GM04503 (cell line): ENCODE data around the gene GHRHR.
A peak's percentile ranks its signal among the peaks of the same experiment; 100 is the strongest.

Experiments used
- DNase-seq: peaks from one replicate; pipeline ENCODE4 v3.0.0-alpha.2; 2012; ENCODE audit warnings: low read depth

The GHRHR gene

DNA sequence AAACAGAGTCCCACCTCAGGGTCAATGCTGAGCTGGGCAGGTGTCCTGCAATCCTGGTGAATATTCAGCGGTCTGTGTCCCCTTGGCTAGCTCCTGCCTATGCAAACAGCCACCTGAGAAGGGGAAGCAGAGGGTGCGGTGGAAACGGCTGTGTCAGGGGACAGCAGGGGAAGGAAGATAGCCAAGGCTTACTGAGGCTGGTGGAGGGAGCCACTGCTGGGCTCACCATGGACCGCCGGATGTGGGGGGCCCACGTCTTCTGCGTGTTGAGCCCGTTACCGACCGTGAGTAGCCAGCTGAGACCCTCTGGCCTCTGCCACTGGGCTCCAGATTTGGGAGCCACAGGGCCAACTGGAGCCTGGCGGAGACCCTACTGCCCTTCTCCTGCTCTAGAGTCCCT, at the start of gene GHRHR:
Gene GHRHR (plus strand): TSS at position 112 of the 400 bp plus-strand sequence. CDS start 116 bp downstream, at position 228.
- no peak for DNase-seq

DNA sequence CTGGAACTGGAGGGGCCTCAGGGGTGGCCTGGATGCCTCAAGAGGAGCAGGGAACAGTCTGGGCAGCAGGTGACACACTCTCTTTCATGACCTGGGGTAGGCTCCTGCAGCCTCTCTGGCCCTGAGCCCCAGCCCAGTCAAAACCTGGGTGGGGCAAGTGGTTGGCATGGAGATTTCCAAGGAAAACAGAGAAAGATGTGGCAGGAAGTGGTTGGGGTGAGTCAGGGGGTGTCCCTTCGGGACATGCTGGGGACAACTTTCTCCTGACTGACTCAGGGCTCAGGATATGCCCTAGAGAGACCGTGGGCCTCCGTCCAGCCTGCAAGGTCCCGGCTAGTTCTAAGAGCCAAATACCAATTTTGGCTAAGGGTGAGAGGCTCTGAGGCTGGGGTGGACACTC, 49.2 kb upstream of the GHRHR start:
- peak; percentile 61 for DNase-seq

DNA sequence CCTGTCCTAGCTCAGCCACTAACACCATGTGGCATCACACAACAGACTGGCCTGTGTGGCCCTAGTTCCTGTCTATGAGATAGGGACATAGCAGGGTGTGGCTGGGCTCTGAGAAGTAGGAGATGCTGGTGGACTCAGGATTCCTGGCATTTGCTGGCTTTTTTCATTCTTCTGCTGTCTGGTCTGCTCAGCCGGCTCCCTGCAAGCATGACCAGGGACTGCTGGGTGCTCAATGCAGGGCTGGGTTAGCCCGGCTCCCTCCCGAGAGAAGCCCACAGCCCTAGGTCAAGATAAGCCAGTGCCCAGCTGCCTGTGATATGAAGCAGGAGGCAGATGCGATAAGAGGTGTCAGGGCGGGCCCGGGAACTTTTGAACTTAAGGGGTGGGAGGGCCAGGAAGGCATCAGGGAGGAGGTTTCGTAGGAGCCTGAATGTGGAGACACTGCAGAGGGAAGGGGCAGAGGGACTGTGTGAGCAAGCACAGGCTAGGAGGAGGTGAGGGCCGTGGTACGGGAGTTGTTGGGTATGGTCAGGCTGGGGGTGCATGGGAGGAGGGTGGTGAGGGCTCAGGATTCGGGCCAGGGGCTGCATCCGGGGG, 48.6 kb upstream of the GHRHR start:
- no peak for DNase-seq

DNA sequence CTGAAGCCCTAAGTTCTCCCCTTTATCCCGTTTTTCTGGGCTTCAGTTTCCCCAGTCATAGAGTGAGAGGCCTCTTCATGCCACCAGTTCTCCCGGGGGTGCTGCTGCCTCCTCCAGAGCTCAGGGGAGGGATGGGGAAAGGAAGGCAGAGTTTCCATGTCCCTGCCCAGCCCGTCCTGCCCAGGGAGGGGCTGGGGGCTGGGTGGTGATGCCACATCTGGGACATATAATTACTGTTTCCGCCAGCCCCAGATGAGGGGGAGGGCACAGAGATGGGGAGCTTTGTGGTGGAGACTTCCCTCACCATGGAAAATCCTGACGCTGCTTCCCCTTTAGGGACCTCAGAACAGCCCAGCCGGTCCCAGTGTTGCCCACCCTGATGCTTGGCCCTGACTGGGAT, 48.0 kb upstream of the GHRHR start:
- DNase-seq: no peak

DNA sequence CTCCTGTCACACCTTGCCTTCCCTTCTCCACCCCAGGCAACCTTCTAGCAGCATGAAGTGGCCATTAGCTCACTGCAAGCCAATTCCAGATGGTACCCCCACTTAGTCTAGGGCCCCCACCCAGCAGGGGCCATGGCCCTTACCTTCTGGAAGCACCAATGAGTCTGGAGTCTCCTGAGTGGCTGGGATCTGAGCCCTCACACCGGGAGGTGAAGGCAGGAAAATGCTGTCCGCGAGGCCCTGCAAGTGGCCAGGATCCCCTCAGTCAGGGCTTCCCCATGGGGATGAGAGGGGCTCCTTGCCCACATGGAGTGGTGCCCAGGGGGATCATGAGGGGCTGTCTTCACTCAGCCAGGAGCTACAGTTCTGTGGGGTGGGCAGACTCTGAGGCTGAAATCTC, 47.5 kb upstream of the GHRHR start:
- no peak for DNase-seq

DNA sequence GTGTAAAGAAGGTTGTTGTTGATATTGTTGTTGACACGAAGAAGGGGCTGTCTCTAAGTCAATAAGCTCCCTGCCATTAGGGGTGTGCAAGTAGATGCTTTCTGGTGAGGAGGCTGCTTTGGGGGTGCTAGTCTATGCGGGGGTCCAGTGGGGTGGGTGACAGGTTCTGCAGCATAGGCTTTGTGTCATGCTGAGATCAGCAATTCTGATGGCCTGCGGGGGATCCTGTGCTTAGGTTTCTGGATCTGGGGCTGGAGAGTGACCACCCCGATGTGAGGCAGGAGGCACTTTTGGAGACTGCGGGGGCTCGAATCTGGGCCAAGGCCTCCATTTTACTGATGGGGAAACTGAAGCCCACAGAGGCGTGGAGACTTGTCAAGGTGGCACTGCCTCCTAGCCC, 47.0 kb upstream of the GHRHR start:
- no peak for DNase-seq

DNA sequence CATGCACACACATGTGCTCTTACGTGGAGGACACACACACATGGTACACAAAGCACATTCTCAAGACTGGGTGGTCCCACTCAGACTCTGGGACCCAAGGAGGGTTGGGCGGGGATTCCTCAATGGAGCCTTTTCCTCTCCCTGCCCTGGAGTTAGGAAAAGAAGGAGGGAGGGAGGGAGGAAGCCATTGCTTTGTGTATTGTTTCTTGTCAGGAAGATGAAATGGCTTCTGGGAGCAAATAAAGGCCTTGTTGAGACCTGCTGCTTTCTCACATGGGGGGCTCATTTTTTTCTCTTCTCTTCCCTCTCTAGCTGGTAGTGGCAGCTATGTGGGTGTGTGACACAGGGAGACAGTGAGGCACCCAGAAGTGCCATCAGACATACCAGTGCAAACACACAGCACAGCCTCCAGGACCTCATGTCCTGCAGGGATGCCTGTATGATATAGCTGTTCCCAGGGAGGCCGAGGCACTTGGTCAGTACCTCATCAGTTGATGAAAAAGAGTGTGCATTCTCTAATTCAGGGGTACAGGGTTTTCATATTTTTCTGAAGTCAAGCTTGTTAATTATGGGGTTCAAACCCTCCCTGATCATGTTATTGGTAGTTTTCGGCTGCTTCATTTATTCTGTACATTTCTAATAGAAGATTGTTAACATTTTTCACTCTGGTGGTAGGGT, 46.4 kb upstream of the GHRHR start:
- no peak for DNase-seq

DNA sequence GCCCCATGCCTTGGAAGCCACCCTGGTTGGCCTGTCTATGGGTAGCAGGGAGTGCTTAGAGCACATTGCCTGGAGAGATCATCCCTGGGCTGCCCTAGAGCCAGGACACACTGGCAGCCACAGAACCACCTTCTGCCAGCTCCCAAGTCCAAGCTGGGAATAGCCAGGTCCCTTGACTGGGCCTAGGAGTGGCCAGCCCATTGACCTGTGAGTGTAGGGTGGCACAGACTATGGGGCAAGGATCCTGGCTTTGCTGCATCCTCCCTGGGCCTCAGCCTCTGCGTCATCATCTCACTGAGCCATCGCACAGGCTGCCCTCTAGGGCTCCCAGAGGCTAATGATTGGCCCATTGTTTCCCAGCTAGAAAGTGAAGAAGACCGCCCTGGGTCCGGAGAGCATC, 45.1 kb upstream of the GHRHR start:
- DNase-seq: no peak

DNA sequence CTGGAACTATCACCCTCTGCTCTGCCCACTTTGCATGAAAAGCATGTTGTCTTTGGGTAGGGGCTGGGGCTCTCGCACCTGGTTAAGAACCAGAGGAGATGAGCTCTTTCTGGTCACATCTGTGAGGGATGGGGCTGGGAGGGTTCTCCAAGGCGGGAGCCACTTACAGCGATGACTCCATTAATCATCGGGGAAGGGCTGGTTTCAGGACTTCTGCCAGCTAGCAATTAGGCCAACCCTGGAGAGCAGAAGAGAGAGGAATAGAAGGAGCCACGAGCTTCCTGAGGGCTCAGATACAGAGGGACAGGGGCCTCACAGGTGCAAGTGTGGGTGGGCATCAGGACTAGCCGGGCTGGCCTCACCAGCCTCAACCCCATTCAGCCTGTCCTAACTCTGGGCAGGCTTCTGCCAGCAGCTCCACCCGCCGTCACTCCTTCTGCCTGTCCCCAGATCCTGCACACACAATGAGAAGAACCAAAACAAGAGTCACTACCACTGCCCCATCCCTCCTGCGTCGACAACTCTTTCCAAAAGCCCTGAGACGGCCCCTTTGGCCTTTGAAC, 43.7 kb upstream of the GHRHR start:
- no peak for DNase-seq

DNA sequence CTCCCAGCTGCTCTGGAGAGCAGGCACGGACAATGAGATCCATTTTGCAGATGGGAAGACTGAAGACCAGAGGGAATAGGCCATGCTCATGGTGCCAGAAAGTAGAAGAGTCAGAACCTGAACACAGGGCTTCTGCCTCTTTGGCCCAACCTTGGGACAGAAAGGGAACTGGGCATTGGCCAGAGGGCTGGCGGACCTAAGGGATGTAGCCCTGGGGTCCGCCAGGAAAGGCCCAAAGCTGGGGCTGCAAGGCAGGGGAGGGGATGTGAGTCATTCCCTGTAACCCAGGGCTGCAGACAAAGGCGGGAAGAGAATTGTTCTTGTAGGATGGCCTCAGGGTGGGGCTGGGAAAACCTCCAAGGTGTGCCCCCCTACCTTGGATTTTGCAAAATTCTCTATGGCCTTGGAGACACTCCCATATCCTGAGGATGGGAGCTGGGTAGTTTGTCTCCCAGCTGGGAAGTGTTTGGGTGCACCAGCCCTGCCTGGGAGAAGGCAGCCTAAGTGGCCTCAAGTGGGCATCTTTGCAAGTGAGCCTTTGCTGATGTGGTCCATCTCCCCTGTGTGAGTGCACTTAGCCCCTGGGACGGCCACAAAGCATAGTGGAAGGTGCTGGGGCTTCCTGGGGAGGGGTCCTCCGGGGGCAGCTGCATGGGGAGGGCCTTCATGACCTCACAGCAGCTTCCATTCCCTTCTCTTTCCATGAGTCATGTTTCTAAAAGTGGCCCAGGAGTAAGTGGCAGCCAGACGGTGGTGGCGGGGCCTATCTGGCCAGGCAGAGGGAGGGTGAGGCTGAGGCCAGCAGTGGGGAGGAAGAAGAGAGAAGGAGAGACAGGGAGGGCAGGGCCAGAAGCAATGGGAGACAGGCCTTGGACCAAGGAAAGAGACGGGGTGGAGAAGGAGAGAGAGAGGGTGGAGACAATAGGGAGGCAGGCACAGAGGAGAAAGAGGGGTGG, 42.9 kb upstream of the GHRHR start:
- DNase-seq: peak; percentile 33

DNA sequence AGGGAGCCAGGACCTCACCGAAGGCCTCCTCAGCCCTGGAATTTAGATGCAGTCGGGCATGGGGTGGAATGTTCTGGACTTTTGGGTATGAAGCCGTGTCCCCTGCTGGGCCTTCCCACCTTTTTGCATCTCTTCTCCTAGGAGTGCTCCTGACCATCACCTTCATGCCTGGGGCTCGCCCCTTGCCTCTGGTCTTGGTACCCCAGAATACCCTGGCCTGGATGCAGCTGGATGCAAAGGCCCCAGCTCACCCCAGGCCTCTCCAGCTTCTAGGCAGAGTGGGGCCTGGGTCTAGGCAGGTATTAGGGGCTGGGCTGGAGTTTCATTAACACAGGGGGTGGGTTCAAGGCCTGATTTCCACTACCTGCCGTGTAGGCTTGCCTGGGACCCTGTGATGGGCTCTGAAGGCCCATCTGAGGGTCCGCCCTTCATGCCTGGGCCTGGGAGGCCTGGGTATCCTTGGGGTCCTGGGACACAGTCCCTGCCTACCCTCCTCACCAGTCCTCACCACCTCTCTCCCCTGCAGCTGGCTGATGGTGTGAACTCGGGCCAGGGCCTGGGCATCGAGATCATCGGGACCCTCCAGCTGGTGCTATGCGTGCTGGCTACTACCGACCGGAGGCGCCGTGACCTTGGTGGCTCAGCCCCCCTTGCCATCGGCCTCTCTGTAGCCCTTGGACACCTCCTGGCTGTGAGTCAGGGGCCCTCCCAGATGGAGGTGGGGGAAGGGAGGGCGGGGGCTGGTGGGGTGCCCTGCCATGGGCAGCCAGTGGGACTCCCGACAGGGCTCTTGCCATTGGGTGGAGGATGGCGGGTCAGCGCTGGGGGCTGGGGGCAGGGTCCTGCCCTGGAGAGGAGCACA, 42.0 kb upstream of the GHRHR start:
- no peak for DNase-seq

DNA sequence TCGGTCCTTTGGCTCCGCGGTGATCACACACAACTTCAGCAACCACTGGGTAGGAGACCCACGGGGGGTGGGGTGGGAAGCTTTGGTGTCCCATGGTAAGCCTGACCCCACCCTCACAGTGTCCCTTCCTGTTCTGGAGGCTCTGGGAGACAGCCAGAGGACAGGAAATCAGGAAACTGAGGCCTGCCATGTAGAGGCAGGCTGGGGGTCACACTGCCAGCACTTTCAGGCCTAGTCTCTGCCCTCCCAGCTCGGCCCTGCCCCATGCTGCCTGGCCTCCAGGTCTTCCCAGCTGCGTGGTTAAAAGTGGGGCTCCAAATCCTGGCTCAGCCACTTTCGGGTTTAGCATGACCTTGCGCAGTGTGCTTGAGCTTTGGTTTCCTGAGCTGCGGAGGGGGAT, 41.2 kb upstream of the GHRHR start:
- no peak for DNase-seq

DNA sequence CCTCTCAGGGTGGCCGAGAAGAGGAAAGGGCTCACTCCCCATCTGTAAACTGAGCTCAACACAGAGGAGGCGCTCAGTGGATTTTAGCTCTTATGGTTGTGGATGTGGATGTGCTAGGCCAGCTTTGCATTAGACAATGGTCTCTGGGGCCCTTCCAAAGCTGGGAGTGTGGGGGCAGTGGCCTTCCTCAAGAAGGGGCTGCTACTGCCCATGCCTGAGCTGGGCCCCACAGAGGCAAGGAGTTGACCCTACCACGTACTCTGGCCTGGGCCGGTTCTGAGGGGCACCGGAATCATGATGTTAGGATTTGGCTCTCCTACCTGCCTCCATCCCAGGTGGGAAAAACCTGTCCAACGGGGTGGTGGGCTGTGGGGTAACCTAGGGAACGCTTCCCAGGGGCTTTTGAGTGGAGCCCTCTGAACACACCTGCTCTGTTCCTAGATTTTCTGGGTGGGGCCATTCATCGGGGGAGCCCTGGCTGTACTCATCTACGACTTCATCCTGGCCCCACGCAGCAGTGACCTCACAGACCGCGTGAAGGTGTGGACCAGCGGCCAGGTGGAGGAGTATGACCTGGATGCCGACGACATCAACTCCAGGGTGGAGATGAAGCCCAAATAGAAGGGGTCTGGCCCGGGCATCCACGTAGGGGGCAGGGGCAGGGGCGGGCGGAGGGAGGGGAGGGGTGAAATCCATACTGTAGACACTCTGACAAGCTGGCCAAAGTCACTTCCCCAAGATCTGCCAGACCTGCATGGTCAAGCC, 40.6 kb upstream of the GHRHR start:
- DNase-seq: no peak

DNA sequence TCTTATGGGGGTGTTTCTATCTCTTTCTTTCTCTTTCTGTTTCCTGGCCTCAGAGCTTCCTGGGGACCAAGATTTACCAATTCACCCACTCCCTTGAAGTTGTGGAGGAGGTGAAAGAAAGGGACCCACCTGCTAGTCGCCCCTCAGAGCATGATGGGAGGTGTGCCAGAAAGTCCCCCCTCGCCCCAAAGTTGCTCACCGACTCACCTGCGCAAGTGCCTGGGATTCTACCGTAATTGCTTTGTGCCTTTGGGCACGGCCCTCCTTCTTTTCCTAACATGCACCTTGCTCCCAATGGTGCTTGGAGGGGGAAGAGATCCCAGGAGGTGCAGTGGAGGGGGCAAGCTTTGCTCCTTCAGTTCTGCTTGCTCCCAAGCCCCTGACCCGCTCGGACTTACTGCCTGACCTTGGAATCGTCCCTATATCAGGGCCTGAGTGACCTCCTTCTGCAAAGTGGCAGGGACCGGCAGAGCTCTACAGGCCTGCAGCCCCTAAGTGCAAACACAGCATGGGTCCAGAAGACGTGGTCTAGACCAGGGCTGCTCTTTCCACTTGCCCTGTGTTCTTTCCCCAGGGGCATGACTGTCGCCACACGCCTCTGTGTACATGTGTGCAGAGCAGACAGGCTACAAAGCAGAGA, 39.9 kb upstream of the GHRHR start:
- DNase-seq: no peak

DNA sequence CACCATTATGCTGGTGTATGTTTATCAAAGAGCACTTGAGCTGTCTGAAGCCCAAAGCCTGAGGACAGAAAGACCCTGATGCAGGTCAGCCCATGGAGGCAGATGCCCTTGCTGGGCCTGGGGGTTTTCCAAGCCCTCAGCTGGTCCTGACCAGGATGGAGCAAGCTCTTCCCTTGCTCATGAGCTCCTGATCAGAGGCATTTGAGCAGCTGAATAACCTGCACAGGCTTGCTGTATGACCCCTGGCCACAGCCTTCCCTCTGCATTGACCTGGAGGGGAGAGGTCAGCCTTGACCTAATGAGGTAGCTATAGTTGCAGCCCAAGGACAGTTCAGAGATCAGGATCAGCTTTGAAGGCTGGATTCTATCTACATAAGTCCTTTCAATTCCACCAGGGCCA, 39.1 kb upstream of the GHRHR start:
- DNase-seq: no peak

DNA sequence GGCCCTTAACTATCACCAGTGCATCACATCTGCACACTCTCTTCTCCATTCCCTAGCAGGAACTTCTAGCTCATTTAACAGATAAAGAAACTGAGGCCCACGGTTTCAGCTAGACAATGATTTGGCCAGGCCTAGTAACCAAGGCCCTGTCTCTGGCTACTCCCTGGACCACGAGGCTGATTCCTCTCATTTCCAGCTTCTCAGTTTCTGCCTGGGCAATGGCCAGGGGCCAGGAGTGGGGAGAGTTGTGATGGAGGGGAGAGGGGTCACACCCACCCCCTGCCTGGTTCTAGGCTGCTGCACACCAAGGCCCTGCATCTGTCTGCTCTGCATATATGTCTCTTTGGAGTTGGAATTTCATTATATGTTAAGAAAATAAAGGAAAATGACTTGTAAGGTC, 38.6 kb upstream of the GHRHR start:
- no peak for DNase-seq

DNA sequence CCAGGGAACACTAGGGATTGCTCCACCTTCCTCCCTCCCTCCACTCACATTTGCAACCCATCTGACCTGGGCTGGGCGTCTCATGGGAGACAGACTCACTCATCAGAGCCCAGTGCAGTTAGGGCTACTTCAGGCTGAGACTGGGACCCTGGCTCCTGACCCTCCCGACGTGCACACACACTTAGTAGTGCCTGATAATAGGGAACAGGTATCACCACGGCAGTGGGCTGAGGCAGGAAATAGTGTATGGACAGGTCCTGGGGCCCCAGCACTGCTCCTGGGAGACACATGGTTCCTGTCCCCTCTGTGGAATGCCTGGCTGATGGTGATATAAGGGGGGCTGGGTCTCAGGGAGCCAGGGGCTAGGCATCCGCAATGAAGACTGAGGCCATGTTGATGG, 37.8 kb upstream of the GHRHR start:
- DNase-seq: no peak

DNA sequence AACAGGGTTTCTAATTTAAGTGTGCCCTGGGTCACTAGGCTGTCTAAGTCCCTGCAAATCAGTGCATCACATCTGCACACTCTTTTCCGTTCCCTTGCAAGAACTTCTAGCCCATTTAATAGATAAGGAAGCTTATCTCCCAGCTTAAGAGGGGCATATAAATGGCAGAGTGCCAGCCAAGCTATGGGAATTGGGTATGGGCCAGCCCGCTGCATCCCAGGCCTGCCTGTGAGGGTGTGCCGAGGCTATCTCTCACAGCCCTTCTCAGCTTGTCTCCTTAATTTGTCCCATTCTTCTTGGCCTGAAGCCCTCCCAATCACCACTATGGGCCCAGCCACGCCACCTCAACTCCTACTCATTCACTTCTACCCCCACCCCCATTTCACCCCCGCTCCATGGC, 37.4 kb upstream of the GHRHR start:
- no peak for DNase-seq

DNA sequence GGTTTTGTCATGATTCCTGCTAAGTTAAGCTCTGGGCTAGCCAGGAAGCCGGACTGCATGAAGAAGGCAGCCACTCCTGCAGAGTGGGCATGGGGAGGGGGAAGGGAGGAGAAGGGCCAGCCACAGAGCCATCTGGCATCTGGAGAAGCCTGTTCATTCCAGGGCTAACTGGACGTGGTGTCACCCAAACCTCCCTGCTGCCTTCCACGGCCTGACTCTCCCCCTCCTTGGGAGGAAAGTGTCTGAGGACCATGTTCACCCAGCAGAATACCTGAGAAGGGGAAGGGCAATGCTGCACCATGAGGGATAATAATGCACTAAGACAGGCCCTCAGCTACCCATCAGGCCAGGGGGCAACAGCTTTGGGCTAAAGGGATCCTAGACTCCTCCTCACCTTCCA, 36.7 kb upstream of the GHRHR start:
- no peak for DNase-seq

DNA sequence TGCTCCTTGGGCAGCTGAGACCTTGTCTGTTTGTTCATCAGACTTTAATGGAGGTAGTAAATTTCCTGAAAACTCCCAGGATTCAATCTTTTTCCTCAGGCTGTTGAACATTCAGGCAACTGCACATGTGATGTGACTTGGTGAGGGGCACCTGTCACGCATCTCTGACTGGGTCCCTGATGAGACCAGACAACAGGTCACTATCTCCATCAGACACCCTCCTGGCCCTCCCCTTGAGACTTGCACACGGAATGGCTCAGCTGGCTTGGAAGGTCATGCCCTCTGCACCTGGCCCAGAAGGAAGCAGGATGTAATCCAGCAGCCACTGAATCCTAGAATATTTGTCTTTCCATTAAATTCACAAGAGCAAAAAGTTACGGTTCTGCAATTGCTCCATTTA, 36.2 kb upstream of the GHRHR start:
- DNase-seq: no peak
